GM12865 (cell line): ENCODE data around the gene MILR1.
"Not testable (repeated sequence)": the region's sequence is repeated elsewhere in the genome, so short reads cannot be mapped to it uniquely, and the experiment has no call there.

Experiments
- DNase-seq: peaks from one replicate; pipeline ENCODE4 v3.0.0; 2010; ENCODE audit warnings: low read depth
- H3K4me3 ChIP-seq: 2 replicates; pipeline ENCODE4 v1.5.1; 2011; ENCODE audit warnings: mild to moderate bottlenecking, low read depth, low read length, control low read depth
- CTCF ChIP-seq: IDR thresholded peaks from 2 replicates; pipeline ENCODE4 v1.5.1; 2011; ENCODE audit warnings: low read length, control low read depth, low read depth, inconsistent platforms; ENCODE audit not compliant: insufficient read depth; ENCODE audit errors: missing control alignments

The MILR1 gene

GRCh38 chr17:64428406-64428805, 20.5 kb upstream of the MILR1 start:
- H3K4me3 ChIP-seq: no peak overlapping the region
- no peak for DNase-seq
- no peak for TF ChIP-seq CTCF

DNA sequence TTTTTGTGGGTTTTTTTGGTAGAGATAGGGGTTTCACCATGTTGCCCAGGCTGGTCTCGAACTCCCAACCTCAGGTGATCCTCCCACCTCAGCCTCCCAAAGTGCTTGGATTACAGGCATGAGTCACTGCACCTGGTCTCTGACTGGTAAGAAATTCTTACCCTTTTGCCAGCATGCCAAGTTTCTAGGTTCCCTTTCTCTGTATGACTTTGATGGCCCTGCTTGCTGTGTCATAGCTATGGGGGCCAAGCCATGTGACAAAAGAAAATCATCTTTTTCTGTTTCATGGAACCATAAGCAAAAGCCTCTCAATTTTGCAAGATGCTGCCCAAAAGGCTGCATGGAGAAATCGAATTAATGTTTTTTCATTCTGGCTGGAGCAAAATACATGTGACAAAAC, 18.9 kb upstream of the MILR1 start:
- not testable (repeated sequence) for H3K4me3 ChIP-seq, DNase-seq

DNA sequence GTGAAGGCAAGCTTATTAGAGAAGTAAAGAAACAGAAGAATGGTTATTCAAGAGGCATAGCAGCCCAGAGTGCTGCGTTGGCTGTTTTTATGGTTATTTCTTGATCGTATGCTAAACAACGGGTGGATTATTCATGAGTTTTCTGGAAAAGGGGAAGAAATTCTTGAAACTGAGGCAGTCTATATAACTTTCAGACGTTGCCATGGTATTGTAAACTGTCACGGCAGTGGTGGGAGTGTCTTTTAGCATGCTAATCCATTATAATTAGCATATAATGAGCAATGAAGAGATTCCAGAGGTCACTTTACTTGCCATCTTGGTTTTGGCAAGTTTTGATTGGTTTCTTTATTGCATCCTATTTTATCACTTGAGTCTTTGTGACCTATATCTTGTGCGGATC, 17.4 kb upstream of the MILR1 start:
- no peak overlapping the region for H3K4me3 ChIP-seq
- no peak for DNase-seq
- no peak for TF ChIP-seq CTCF

DNA sequence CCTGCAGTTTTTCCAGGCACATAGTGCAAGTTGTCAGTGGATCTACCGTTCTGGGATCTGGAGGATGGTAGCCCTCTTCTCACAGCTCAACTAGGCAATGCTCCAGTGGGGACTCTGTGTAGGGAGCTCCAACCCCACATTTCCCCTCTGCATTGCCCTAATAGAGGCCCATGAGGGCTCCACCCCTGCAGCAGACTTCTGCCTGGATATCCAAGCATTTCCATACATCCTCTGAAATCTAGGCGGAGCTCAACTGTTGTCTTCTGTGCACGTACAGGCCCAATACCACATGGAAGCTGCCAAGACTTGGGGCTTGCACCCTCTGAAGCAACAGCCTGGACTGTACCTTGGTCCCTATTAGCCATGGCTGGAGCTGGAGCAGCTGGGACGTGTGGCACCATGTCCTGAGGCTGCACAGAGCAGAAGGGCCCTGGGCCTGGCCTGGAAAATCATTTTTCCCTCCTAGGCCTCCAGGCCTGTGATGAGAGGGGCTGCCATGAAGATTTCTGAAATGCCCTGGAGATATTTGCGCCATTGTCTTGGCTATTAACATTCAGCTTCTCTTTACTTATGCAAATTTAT, 10.9 kb upstream of the MILR1 start:
- TF ChIP-seq CTCF: no peak
- H3K4me3 ChIP-seq: no peak overlapping the region
- DNase-seq: no peak

DNA sequence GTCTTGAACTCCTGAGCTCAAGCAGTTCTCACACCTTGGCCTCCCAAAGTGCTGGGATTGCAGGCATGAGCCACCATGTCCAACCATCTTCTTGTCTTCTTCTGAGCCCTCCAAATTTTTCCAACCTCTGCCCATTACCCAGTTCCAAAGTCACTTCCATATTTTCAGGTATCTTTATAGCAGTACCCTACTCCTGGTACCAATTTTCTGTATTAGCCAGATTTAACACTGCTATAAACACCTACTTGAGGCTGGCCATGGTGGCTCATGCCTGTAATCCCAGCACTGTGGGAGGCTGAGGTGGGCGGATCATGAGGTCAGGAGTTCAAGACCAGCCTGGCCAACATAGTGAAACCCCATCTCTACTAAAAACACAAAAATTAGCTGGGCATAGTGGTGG, 9.4 kb upstream of the MILR1 start:
- DNase-seq, H3K4me3 ChIP-seq: not testable (repeated sequence)

DNA sequence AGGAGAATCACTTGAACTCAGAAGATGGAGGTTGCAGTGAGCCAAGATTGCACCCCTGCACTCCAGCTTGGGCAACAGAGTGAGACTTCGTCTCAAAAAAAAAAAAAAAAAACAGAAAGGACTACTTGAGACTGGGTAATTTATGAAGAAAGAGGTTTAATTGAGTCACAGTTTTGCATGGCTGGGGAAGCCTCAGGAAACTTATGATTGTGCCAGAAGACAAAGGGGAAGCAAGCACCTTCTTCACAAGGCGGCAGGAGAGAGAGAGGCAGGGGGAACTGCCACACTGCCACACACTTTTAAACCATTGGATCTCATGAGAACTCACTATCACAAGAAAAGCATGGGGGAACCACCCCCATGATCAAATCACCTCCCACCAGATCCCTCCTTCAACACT, 9.0 kb upstream of the MILR1 start:
- H3K4me3 ChIP-seq: no peak overlapping the region
- TF ChIP-seq CTCF: no peak
- DNase-seq: no peak

DNA sequence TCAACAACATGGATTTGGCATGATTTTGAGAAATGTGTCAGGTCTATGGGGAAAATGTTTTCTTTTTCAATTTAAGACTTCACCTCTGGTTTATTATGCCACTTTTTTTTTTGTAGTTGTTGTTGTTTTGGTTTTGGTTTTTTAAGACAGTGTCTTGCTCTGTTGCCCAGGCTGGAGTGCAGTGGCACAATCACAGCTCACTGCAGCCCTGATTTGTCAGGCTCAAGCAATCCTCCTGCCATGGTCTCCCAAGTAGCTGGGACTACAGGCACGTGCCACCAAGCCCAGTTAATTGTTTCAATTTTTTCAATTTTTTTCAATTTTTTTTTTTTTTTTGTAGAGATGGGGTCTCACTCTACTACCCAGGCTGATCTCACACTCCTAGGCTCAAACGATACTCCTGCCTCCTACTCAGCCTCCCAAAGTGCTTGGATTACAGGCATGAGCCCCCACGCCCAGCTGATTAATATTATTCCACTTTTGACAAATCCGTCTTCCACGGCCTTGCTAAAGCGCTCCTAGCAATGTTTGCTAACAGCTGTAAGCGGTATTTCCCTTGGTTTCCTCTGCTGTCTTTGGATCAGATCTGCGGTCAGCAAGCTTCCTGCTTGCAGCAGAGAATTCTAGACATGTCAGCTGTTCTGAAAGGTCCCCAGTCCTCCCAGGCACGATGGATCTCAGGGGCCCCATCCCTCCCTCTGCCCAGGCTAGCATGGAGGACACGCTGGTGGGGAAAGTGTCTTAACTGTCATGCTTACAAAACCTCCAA, 7.0 kb upstream of the MILR1 start:
- peak; percentile 41 for DNase-seq
- no peak for TF ChIP-seq CTCF
- no peak overlapping the region for H3K4me3 ChIP-seq

DNA sequence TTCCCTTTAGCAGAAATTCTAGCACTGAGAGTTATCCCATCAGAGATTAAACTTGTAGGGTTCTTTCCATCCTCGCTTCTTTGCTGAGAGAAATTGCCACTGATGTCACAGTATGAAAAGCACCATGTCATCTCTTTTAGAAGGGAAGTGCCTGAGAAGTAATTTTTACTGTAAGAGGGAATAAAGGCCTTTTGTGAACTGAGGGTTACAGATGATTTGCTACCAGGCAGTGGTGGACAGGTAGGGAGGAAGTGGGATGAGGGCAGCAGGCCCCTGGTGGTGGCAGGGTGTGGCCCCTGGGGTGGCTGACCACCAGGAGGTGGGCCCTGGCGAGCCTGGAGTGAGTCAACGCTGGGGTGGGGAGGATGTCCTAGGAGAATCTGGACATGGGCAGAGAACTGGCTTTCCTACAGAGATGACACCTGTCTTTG, 6.4 kb upstream of the MILR1 start:
- no peak for DNase-seq
- no peak for TF ChIP-seq CTCF
- H3K4me3 ChIP-seq: no peak overlapping the region
